ACC112 (cell line): ENCODE results near the gene MARCHF10.
"Not testable (repeated sequence)": the region's sequence is repeated elsewhere in the genome, so short reads cannot be mapped to it uniquely, and the experiment has no call there.

ENCODE experiments used
- H2AFZ ChIP-seq: fragments of 200-600 bp; sonication (generic); one replicate; pipeline ENCODE4 v1.6.0; 2017; ENCODE audit warnings: antibody characterized with exemption, low read length; ENCODE audit not compliant: unreplicated experiment
- H3K27ac ChIP-seq: fragments of 200-600 bp; sonication (generic); 2 replicates; pipeline ENCODE4 v1.5.1; 2014; ENCODE audit warnings: low read depth, mild to moderate bottlenecking, antibody characterized with exemption, low read length, moderate library complexity
- H3K27me3 ChIP-seq: fragments of 200-600 bp; sonication (generic); 2 replicates; pipeline ENCODE4 v1.6.1; 2014; ENCODE audit warnings: mild to moderate bottlenecking, antibody characterized with exemption, low read length, moderate library complexity, mixed read lengths; ENCODE audit not compliant: insufficient read depth
- H3K36me3 ChIP-seq: fragments of 200-600 bp; sonication (generic); 2 replicates; pipeline ENCODE4 v1.6.1; 2016; ENCODE audit warnings: mild to moderate bottlenecking, antibody characterized with exemption, low read length, moderate library complexity, mixed read lengths; ENCODE audit not compliant: insufficient read depth
- H3K4me1 ChIP-seq: fragments of 200-600 bp; sonication (generic); one replicate; pipeline ENCODE4 v1.6.1; 2016; ENCODE audit warnings: low read length, mixed read lengths; ENCODE audit not compliant: insufficient read depth, unreplicated experiment, control insufficient read depth
- H3K4me3 ChIP-seq: fragments of 200-600 bp; sonication (generic); 2 replicates; pipeline ENCODE4 v1.5.1; 2014; ENCODE audit warnings: mild to moderate bottlenecking, low read depth, low read length
- H3K79me2 ChIP-seq: fragments of 200-600 bp; sonication (generic); one replicate; pipeline ENCODE4 v1.6.0; 2016; ENCODE audit warnings: low read length; ENCODE audit not compliant: control insufficient read depth, unreplicated experiment, insufficient read depth

The MARCHF10 gene

GRCh38 chr17:62696726-62697490 is 111.2 kb downstream of the MARCHF10 start:
- Histone ChIP-seq H2AFZ (no peak overlapping the region), H3K36me3 (0 out of 2 replicates have a peak, but pooled peaks cover 4% of the 10 kb centered on the region), H3K27ac (no peak overlapping the region), H3K4me1 (no peaks in the 10 kb centered on the region), H3K4me3 (no peak overlapping the region), H3K27me3 (no peaks in the 10 kb centered on the region), H3K79me2 (no peaks in the 10 kb centered on the region)

GRCh38 chr17:62696256-62696655 is 111.9 kb downstream of the MARCHF10 start:
- Histone ChIP-seq H3K27ac (no peak overlapping the region), H3K36me3 (peaks cover 4% of the 10 kb centered on the region; the same call in 1 of the 2 replicates), H3K27me3 (no peaks in the 10 kb centered on the region), H3K4me3 (no peak overlapping the region), H2AFZ (no peak overlapping the region), H3K4me1 (no peaks in the 10 kb centered on the region), H3K79me2 (no peaks in the 10 kb centered on the region)

- not testable (repeated sequence) for H3K27ac ChIP-seq, H3K4me3 ChIP-seq, H2AFZ ChIP-seq, H3K4me1 ChIP-seq, H3K79me2 ChIP-seq, H3K36me3 ChIP-seq, H3K27me3 ChIP-seq
These were observed 112.9 kb downstream of the MARCHF10 start for GRCh38 chr17:62695093-62695738.

GRCh38 chr17:62693616-62694409 is 114.3 kb downstream of the MARCHF10 start:
- Histone ChIP-seq H3K4me1 (no peaks in the 10 kb centered on the region), H3K79me2 (no peaks in the 10 kb centered on the region), H3K27ac (no peak overlapping the region), H3K36me3 (peaks cover 9% of the 10 kb centered on the region; the same call in 1 of the 2 replicates), H3K4me3 (no peak overlapping the region), H3K27me3 (no peaks in the 10 kb centered on the region), H2AFZ (no peak overlapping the region)

- H3K36me3 ChIP-seq = peaks cover 9% of the 10 kb centered on the region; the same call in 1 of the 2 replicates
- H3K79me2 ChIP-seq = no peaks in the 10 kb centered on the region
- H3K27me3 ChIP-seq = no peaks in the 10 kb centered on the region
- no peak overlapping the region for H3K27ac ChIP-seq
- H2AFZ ChIP-seq = no peak overlapping the region
- H3K4me3 ChIP-seq = no peak overlapping the region
- no peaks in the 10 kb centered on the region for H3K4me1 ChIP-seq
These were observed 115.2 kb downstream of the MARCHF10 start for GRCh38 chr17:62692721-62693431.

GRCh38 chr17:62692159-62692651 is 115.9 kb downstream of the MARCHF10 start:
- Histone ChIP-seq H3K4me3 (no peak overlapping the region), H3K4me1 (no peaks in the 10 kb centered on the region), H3K79me2 (no peaks in the 10 kb centered on the region), H2AFZ (no peak overlapping the region), H3K27me3 (no peaks in the 10 kb centered on the region), H3K36me3 (peaks cover 9% of the 10 kb centered on the region; the same call in 1 of the 2 replicates), H3K27ac (no peak overlapping the region)

- H2AFZ ChIP-seq, H3K27ac ChIP-seq, H3K4me3 ChIP-seq, H3K27me3 ChIP-seq, H3K4me1 ChIP-seq, H3K79me2 ChIP-seq: not testable (repeated sequence)
- H3K36me3 ChIP-seq = peaks cover 12% of the 10 kb centered on the region; the same call in 1 of the 2 replicates
These were observed 116.6 kb downstream of the MARCHF10 start for GRCh38 chr17:62691589-62691915.

GRCh38 chr17:62690168-62690897 is 117.8 kb downstream of the MARCHF10 start:
- no peak overlapping the region for H2AFZ ChIP-seq
- H3K4me1 ChIP-seq = no peaks in the 10 kb centered on the region
- no peaks in the 10 kb centered on the region for H3K79me2 ChIP-seq
- H3K27me3 ChIP-seq = no peaks in the 10 kb centered on the region
- no peak overlapping the region for H3K4me3 ChIP-seq
- no peak overlapping the region for H3K27ac ChIP-seq
- peaks cover 12% of the 10 kb centered on the region; the same call in 1 of the 2 replicates for H3K36me3 ChIP-seq

DNA sequence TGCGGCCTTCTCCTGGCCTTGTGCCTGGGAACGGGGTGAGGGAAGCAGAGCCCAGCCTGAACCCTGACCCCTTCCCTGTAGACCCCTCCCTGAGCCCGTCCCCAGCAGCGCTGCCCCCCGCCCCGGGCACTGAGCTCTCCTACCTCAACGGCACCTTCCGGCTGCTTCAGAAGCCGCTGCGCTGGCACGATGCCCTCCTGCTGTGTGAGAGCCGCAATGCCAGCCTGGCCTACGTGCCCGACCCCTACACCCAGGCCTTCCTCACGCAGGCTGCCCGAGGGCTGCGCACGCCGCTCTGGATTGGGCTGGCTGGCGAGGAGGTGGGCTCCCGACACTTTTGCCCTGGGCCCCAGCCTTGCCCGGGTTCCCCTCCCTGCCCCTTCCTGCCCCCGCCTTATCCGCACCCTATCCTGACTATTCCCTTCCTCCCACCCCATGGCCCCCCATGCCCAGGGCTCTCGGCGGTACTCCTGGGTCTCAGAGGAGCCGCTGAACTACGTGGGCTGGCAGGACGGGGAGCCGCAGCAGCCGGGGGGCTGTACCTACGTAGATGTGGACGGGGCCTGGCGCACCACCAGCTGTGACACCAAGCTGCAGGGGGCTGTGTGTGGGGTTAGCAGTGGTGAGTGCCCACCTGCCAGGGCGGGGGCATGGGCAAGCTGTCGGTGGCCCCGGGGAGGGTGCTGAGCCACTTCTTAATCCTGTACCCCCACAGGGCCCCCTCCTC is 118.5 kb downstream of the MARCHF10 start:
- Histone ChIP-seq H3K36me3 (peaks cover 8% of the 10 kb centered on the region; the same call in 1 of the 2 replicates), H3K27ac (no peak overlapping the region), H2AFZ (no peak overlapping the region), H3K4me1 (no peaks in the 10 kb centered on the region), H3K79me2 (no peaks in the 10 kb centered on the region), H3K27me3 (no peaks in the 10 kb centered on the region), H3K4me3 (no peak overlapping the region)
